ENCODE measurements around the gene CD320. TPM values are rescaled to one million over a fixed set of nuclear protein-coding genes. Genes with fewer than 3 reads are reported as not detected.
A peak's percentile ranks its signal among the peaks of the same experiment; 100 is the strongest.

The CD320 gene
- total and polyA plus RNA-seq, 2 of the 8 experiments (the other 6 are each of a cell fraction or from before 2014, with no cell fraction given) = 80.4 to 157 TPM

- TF ChIP-seq ATF3 (IDR thresholded peaks at IDR 0.05; ENCODE audit: insufficient read depth, low read depth, low read length) (0 out of 2 replicates have a peak, but pooled peaks have one; percentile 30), TCF12 (IDR thresholded peaks at IDR 0.05; ENCODE audit: low read depth, low read length) (no peak), MAFK (IDR thresholded peaks at IDR 0.05; ENCODE audit: low read depth, low read length) (peak; percentile 97), CREB1 (IDR thresholded peaks at IDR 0.05) (peak; percentile 49; the same call in 1 of the 2 replicates), YY1 (IDR thresholded peaks at IDR 0.05; ENCODE audit: low read depth, low read length) (no peak), NRF1 (IDR thresholded peaks at IDR 0.05; ENCODE audit: low read depth, low read length) (peak; percentile 83), RFX5 (IDR thresholded peaks at IDR 0.05; ENCODE audit: borderline replicate concordance, low read depth, low read length) (no peak), RNF2 (IDR thresholded peaks at IDR 0.05; ENCODE audit: borderline replicate concordance, low read depth, low read length, missing control alignments, poor library complexity, severe bottlenecking) (no peak), NANOG (IDR thresholded peaks at IDR 0.05; ENCODE audit: insufficient read depth, low read depth, low read length, poor library complexity, severe bottlenecking) (no peak), CHD2 (IDR thresholded peaks at IDR 0.05; ENCODE audit: low read length) (peak; percentile 82), SIN3A (conservative IDR thresholded peaks at IDR 0.05 in 1 of 2, IDR thresholded peaks at IDR 0.05 in 1 of 2; ENCODE audit: low read depth in 1 of 2, low read length in 2 of 2) (peak; percentile 46 to 84; a peak in 2 of 4 replicates), EGR1 (IDR thresholded peaks at IDR 0.05; ENCODE audit: borderline replicate concordance, low read depth, low read length) (peak; percentile 52; the same call in 1 of the 2 replicates), CEBPB (IDR thresholded peaks at IDR 0.05; ENCODE audit: low read depth, low read length) (no peak), TAF1 (IDR thresholded peaks at IDR 0.05; ENCODE audit: low read depth, low read length) (peak; percentile 60), HDAC6 (IDR thresholded peaks at IDR 0.05; ENCODE audit: low read depth, low read length) (no peak), PHF8 (conservative IDR thresholded peaks at IDR 0.05; ENCODE audit: low read depth, low read length) (peak; percentile 87), HDAC2 (IDR thresholded peaks at IDR 0.05; ENCODE audit: borderline replicate concordance in 1 of 2, low read depth in 2 of 2, low read length in 2 of 2) (peak; percentile 76 to 86; a peak in 1 of 4 replicates), ATF2 (IDR thresholded peaks at IDR 0.05; ENCODE audit: low read length) (peak; percentile 51; the same call in 1 of the 2 replicates), POLR2AphosphoS5 (IDR thresholded peaks at IDR 0.05; ENCODE audit: low read depth, low read length) (peak; percentile 89), BCL11A (IDR thresholded peaks at IDR 0.05; ENCODE audit: low read depth in 2 of 2, low read length in 2 of 2) (no peak)
These were observed at the start of gene CD320 (continued) for GRCh38 chr19:8307965-8308866.

All from H1 (cell line).